A549 (cell line): ENCODE measurements around the gene RYR3. TPM values are rescaled to one million over a fixed set of nuclear protein-coding genes. Genes with fewer than 3 reads are reported as not detected.

Experiments
- ATAC-seq, 2 experiments: fragments of 200-7000 bp in 1 of 2; fragments of >200 bp in 1 of 2; cut with Nextera tagmentation in 1 of 2; cut with Tn5 transposase in 1 of 2; 3 replicates each; pipeline versions ENCODE4 v1.8.0 to v1.9.1; 2018 to 2020; ENCODE audit warnings: mild to moderate bottlenecking in 1 of 2, moderate library complexity in 1 of 2
- CTCF ChIA-PET: fragments of 300-600 bp; sonication (Branson Sonifier 250); formaldehyde crosslinking; extraction: SDS; loops from one replicate; lab custom pipeline; 2021; ENCODE audit warnings: antibody characterized with exemption, inconsistent platforms; lab: Yijun Ruan, JAX
- POLR2A ChIA-PET: fragments of 350-600 bp; formaldehyde crosslinking; extraction: SDS; loops from one replicate; lab custom pipeline; 2021; ENCODE audit warnings: antibody characterized with exemption, inconsistent platforms; lab: Yijun Ruan, JAX
- DNase-seq, 2 experiments: peaks; one replicate each; pipeline versions ENCODE4 v3.0.0 to v3.0.0-alpha.2; 2011 to 2016; ENCODE audit warnings: low read depth in 1 of 2, low spot score in 1 of 2
- FAIRE-seq: peaks from 2 replicates; lab custom pipeline; 2011; peaks lifted over from hg19 to GRCh38; lab: Jason Lieb, UNC
- H3K27ac ChIP-seq, 2 experiments: fragments of >200 bp; sonication (Bioruptor Twin); formaldehyde crosslinking; 3 replicates each; pipeline ENCODE4 v1.5.1; 2016 to 2017
- H3K4me1 ChIP-seq: fragments of >200 bp; sonication (Bioruptor Twin); formaldehyde crosslinking; 3 replicates; pipeline ENCODE4 v1.6.1; 2016
- H3K4me2 ChIP-seq: fragments of >200 bp; sonication (Bioruptor Twin); formaldehyde crosslinking; 3 replicates; pipeline ENCODE4 v1.6.1; 2016
- H3K4me3 ChIP-seq: fragments of >200 bp; sonication (Bioruptor Twin); formaldehyde crosslinking; 3 replicates; pipeline ENCODE4 v1.5.1; 2016
- H3K9me3 ChIP-seq: fragments of >200 bp; sonication (Bioruptor Twin); formaldehyde crosslinking; 3 replicates; pipeline ENCODE4 v1.6.1; 2016
- BCL3 ChIP-seq: fragments of >200 bp; sonication (Bioruptor Twin); formaldehyde crosslinking; IDR thresholded peaks from 3 replicates; pipeline ENCODE4 v1.6.1; 2016
- CBX8 ChIP-seq: fragments of 200-600 bp; sonication (generic); IDR thresholded peaks from 2 replicates; pipeline ENCODE4 v1.6.1; 2016
- CEBPB ChIP-seq, 2 experiments: fragments of >200 bp in 1 of 2; sonication (Bioruptor Twin) in 1 of 2; formaldehyde crosslinking in 1 of 2; IDR thresholded peaks; 2 replicates each; pipeline ENCODE4 v1.6.1; 2012 to 2016
- CHD4 ChIP-seq: fragments of 200-600 bp; sonication (generic); IDR thresholded peaks from 2 replicates; pipeline ENCODE4 v1.6.1; 2016; ENCODE audit warnings: antibody characterized with exemption, mild to moderate bottlenecking, borderline replicate concordance
- CTCF ChIP-seq: fragments of >200 bp; sonication (Bioruptor Twin); formaldehyde crosslinking; IDR thresholded peaks from 3 replicates; pipeline ENCODE4 v1.5.1; 2016
- FOSL2 ChIP-seq, 2 experiments: fragments of 450-650 bp in 1 of 2; fragments of >200 bp in 1 of 2; sonication (Bioruptor Twin) in 1 of 2; formaldehyde crosslinking; IDR thresholded peaks; 2 replicates each; pipeline versions ENCODE4 v1.5.0 to v1.6.1; 2016 to 2020; ENCODE audit warnings: mild to moderate bottlenecking in 1 of 2, moderate library complexity in 1 of 2
- KDM1A ChIP-seq: fragments of 200-600 bp; sonication (generic); IDR thresholded peaks from 2 replicates; pipeline ENCODE4 v1.6.1; 2016; ENCODE audit warnings: low read depth, mild to moderate bottlenecking
- KDM5A ChIP-seq: fragments of 200-600 bp; sonication (generic); IDR thresholded peaks from 2 replicates; pipeline ENCODE4 v1.6.1; 2016; ENCODE audit warnings: antibody characterized with exemption, mild to moderate bottlenecking
- MAZ ChIP-seq: fragments of 150-350 bp; IDR thresholded peaks from 2 replicates; pipeline ENCODE4 v1.6.1; 2014; ENCODE audit warnings: antibody characterized with exemption, low read depth, low read length, borderline replicate concordance
- POLR2A ChIP-seq: IDR thresholded peaks from 2 replicates; pipeline ENCODE4 v1.6.1; 2012; ENCODE audit warnings: mild to moderate bottlenecking, low read length
- REST ChIP-seq: fragments of 200-600 bp; sonication (generic); IDR thresholded peaks from 2 replicates; pipeline ENCODE4 v1.6.1; 2016; ENCODE audit warnings: antibody characterized with exemption, mild to moderate bottlenecking, moderate library complexity
- RFX5 ChIP-seq: fragments of 450-650 bp; IDR thresholded peaks from 2 replicates; pipeline ENCODE4 v1.7.1; 2014; ENCODE audit warnings: antibody characterized with exemption, mild to moderate bottlenecking, moderate library complexity
- SREBF2 ChIP-seq: fragments of 450-650 bp; IDR thresholded peaks from 2 replicates; pipeline ENCODE4 v1.6.1; 2014; ENCODE audit warnings: mild to moderate bottlenecking, moderate library complexity
- TP53 ChIP-seq: fragments of 250-450 bp; sonication (Bioruptor Pico); IDR thresholded peaks from 2 replicates; pipeline ENCODE4 v1.5.0; 2021; ENCODE audit warnings: mild to moderate bottlenecking, moderate library complexity
- USF2 ChIP-seq: fragments of 450-650 bp; IDR thresholded peaks from 2 replicates; pipeline ENCODE4 v1.6.1; 2014; ENCODE audit warnings: antibody characterized with exemption
- ZFP36 ChIP-seq: fragments of 450-650 bp; IDR thresholded peaks from 2 replicates; pipeline ENCODE4 v1.6.1; 2014; ENCODE audit warnings: borderline replicate concordance; ENCODE audit not compliant: partially characterized antibody
- WGBS: methylation state at CpG from one replicate; pipeline ENCODE4 v1.1.6; 2017; ENCODE audit errors: missing lambda C conversion rate; 5-methylcytosine and 5-hydroxymethylcytosine counted together
- polyA plus RNA-seq, 4 experiments: library from polyadenylated mRNA; depleted of rRNA in 3 of 4; stranded (reverse); fragments of >200 nt; fragmentation: RNase III in 1 of 4; extraction: RNeasy Plus Mini Kit Qiagen cat#74134 plus additional on column Dnase treatment in 1 of 4; gene quantifications; 2 replicates in 3 of 4; 3 replicates in 1 of 4; pipeline ENCODE4 v1.2.3, GENCODE V29; 2011 to 2017

The RYR3 gene
- polyA plus RNA-seq, 2 of the 4 experiments (the other 2 are of a cell fraction): 0.03 TPM; not detected in 1

GRCh38 chr15:33503681-33504080 lies 192.9 kb downstream of the RYR3 start:
- WGBS: 20% methylated on average over 5 of the region's 5 CpGs
- ATAC-seq: no peak
- CTCF ChIA-PET: interaction anchor here (2.6 kb wide), 1 partner anchor 10 kb away, joined by 7 read pairs; no protein-coding TSS in a partner anchor

More at GRCh38 chr15:33503681-33504080, 192.9 kb downstream of the RYR3 start:
- POLR2A ChIA-PET: no interaction called here
- H3K27ac ChIP-seq: no peak overlapping the region
- DNase-seq (no peak), FAIRE-seq (no peak)
- H3K4me3 ChIP-seq: no peak overlapping the region
- no peak for TF ChIP-seq TP53 (CRISPR knock-in tag)
- TF ChIP-seq MAZ: no peak
- TF ChIP-seq BCL3: no peak
- no peak for TF ChIP-seq CHD4
- TF ChIP-seq CTCF: no peak
- no peak for TF ChIP-seq ZFP36
- TF ChIP-seq KDM1A: no peak
- no peak for TF ChIP-seq CBX8
- no peak for TF ChIP-seq SREBF2
- TF ChIP-seq USF2: no peak
- TF ChIP-seq POLR2A: no peak
- TF ChIP-seq KDM5A: no peak
- TF ChIP-seq CEBPB (IDR thresholded peaks at IDR 0.05): no peak
- no peak for TF ChIP-seq FOSL2 (IDR thresholded peaks at IDR 0.05)
- no peak for TF ChIP-seq FOSL2 (CRISPR knock-in tag; IDR thresholded peaks at IDR 0.05)
- no peak for TF ChIP-seq RFX5
- no peak for TF ChIP-seq REST
- H3K4me2 ChIP-seq: no peak overlapping the region
- H3K9me3 ChIP-seq: no peaks in the 10 kb centered on the region
- no peaks in the 10 kb centered on the region for H3K4me1 ChIP-seq
